Type B pancreatic cell (in vitro differentiated cells): Measurements from ENCODE around the gene DPP6. TPM values are rescaled to one million over a fixed set of nuclear protein-coding genes. Genes with fewer than 3 reads are reported as not detected.

Source experiments
- DNase-seq: peaks from one replicate; pipeline ENCODE4 v3.0.0; 2021; ENCODE audit warnings: mixed read lengths; ENCODE audit not compliant: unreplicated experiment; ENCODE audit errors: extremely low spot score
- H3K27ac Mint-ChIP-seq: 2 replicates; pipeline ENCODE4 v1.8.0; 2021; ENCODE audit warnings: mild to moderate bottlenecking, mixed read lengths
- H3K27me3 Mint-ChIP-seq: 2 replicates; pipeline ENCODE4 v1.8.0; 2021; ENCODE audit warnings: mixed read lengths
- H3K36me3 Mint-ChIP-seq: 2 replicates; pipeline ENCODE4 v1.8.0; 2021; ENCODE audit warnings: mixed read lengths
- H3K4me1 Mint-ChIP-seq: one replicate; pipeline ENCODE4 v1.8.0; 2021; ENCODE audit warnings: mixed read lengths; ENCODE audit not compliant: unreplicated experiment
- H3K4me3 Mint-ChIP-seq: 2 replicates; pipeline ENCODE4 v1.8.0; 2021; ENCODE audit warnings: mild to moderate bottlenecking, mixed read lengths
- H3K9me3 Mint-ChIP-seq: 2 replicates; pipeline ENCODE4 v1.8.0; 2021; ENCODE audit warnings: mixed read lengths
- total RNA-seq: library from RNA; stranded (reverse); gene quantifications from 2 replicates; pipeline ENCODE4 v1.2.1, GENCODE V29; 2021; ENCODE audit warnings: low replicate concordance
- TF ChIP-seq, protein P1 (sequence below): fragments of 200-600 bp; sonication (generic); conservative IDR thresholded peaks from 2 replicates; pipeline ENCODE4 v1.5.0; 2021; ENCODE audit warnings: antibody characterized with exemption, mild to moderate bottlenecking

The DPP6 gene
- total RNA-seq, 1 donor from 2014 or later: 4.1 TPM

DNA sequence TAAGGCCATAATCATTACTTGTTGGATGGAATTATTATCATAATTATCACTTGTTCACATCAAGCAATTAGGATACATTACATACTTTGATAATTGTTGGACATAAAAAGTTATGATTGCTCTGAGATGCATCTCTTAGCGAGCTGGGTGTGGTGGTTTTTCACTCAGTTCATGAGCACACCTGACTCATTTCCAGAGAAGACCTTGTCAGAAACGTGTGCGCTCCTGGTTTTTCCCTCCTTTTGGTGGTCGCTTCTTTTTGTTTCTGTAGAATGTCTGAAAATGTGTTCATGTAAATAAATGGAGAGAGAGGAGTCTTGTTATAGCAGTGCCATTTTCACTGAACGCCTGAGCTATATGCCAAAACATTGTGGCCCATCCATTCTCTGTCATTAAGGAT lies 809.4 kb downstream of the DPP6 start:
- Mint-ChIP-seq H3K36me3 (no peaks in the 10 kb centered on the region), H3K9me3 (no peaks in the 10 kb centered on the region), H3K27me3 (peaks cover 8% of the 10 kb centered on the region), H3K27ac (no peak overlapping the region), H3K4me3 (no peak overlapping the region), H3K4me1 (no peaks in the 10 kb centered on the region)
- TF ChIP-seq, protein P1, sequence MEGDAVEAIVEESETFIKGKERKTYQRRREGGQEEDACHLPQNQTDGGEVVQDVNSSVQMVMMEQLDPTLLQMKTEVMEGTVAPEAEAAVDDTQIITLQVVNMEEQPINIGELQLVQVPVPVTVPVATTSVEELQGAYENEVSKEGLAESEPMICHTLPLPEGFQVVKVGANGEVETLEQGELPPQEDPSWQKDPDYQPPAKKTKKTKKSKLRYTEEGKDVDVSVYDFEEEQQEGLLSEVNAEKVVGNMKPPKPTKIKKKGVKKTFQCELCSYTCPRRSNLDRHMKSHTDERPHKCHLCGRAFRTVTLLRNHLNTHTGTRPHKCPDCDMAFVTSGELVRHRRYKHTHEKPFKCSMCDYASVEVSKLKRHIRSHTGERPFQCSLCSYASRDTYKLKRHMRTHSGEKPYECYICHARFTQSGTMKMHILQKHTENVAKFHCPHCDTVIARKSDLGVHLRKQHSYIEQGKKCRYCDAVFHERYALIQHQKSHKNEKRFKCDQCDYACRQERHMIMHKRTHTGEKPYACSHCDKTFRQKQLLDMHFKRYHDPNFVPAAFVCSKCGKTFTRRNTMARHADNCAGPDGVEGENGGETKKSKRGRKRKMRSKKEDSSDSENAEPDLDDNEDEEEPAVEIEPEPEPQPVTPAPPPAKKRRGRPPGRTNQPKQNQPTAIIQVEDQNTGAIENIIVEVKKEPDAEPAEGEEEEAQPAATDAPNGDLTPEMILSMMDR: no peak
- DNase-seq: no peak

DNA sequence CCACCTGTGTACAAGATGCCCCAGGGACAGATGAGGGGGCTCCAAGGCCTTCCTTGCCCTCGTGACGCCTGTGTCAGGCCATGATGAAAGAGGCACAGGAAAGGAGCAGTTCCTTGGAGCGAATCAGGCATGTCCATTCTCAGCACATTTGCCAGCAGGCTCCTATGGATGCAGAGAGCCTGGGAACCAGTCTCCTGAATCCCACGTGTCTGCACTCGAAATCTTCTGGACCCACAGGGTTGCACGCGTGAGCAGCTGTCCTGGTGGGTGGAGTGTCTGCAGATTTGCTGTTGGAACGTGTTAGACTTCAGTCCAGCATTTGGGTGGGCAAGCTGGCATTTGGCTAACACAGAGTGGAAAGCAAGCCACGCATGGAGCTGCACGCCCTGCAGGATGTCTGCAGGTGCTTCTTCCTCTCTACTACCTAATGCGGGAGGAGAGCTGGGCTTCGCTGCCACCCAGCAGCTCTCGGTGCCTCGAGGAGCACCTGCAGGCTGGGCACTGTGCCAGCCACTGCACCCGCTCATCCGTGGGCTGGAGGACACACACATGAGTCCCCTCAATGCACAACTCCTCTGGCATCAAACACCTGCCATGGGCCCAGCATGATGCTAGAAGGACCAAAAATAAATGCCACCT lies 810.1 kb downstream of the DPP6 start:
- peaks cover 14% of the 10 kb centered on the region for H3K27me3 Mint-ChIP-seq
- no peaks in the 10 kb centered on the region for H3K4me1 Mint-ChIP-seq
- no peak overlapping the region for H3K4me3 Mint-ChIP-seq
- H3K36me3 Mint-ChIP-seq: no peaks in the 10 kb centered on the region
- no peak for DNase-seq
- H3K27ac Mint-ChIP-seq: no peak overlapping the region
- no peaks in the 10 kb centered on the region for H3K9me3 Mint-ChIP-seq
- TF ChIP-seq, protein P1: no peak

DNA sequence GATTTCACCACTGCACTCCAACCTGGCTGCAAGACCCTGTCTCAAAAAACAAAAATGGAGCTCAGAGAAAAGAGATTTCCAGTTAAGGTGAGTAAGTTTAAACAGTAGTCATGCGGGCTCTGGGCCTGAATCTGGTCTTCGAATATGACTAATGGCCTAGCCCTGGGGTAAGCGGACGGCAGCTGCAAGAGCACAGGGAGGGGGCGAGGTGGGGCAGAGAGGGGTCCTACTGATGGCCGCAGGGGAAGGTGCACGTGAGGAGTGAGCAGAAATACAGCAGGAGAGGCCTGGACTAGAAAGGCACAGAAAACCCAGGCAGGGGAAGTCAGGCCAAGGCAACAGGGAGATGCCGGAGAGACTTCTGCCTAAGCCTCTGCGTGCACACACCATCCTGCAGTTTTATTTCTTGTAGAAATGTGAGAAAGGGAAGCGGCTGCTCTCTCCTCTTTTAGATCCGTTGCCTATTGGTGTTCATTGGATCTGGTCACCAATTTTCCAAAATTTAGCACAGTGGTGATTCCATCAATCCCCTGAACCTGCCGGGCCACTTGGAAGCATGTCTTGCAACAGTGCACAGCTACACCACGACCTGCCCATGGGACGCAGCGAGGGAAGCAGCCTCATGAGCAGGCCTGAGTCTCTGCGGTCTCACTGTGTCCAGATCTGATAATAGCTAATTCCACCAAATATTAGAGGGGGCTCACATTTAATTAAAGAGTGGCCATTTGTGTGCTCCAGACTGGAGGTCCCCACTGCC lies 811.7 kb downstream of the DPP6 start:
- Mint-ChIP-seq H3K36me3 (no peaks in the 10 kb centered on the region), H3K9me3 (no peaks in the 10 kb centered on the region), H3K4me3 (no peak overlapping the region), H3K27ac (no peak overlapping the region), H3K27me3 (peaks cover 29% of the 10 kb centered on the region), H3K4me1 (peaks cover 4% of the 10 kb centered on the region)
- TF ChIP-seq, protein P1: no peak
- DNase-seq: no peak

DNA sequence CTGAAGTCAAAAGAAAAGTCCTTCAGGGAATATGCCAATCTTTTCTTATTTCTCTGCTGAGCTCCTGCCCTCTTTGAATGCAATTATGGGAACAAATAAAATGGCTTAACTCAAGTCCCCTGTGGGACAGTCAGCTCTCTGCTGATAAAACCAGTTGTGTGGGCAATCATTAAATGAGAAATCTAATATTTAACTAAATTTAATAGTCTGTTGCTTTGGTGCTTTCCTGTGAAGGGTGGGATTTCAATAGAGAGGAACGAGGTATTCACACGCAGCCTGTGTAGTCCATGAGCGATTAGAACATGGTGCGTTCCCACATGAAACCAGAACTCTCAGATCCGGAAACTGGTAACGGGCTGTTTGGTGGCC lies 812.3 kb downstream of the DPP6 start:
- Mint-ChIP-seq H3K4me1 (peaks cover 6% of the 10 kb centered on the region), H3K27ac (no peak overlapping the region), H3K36me3 (no peaks in the 10 kb centered on the region), H3K27me3 (peaks cover 33% of the 10 kb centered on the region), H3K9me3 (no peaks in the 10 kb centered on the region), H3K4me3 (no peak overlapping the region)
- TF ChIP-seq, protein P1: no peak
- DNase-seq: no peak

DNA sequence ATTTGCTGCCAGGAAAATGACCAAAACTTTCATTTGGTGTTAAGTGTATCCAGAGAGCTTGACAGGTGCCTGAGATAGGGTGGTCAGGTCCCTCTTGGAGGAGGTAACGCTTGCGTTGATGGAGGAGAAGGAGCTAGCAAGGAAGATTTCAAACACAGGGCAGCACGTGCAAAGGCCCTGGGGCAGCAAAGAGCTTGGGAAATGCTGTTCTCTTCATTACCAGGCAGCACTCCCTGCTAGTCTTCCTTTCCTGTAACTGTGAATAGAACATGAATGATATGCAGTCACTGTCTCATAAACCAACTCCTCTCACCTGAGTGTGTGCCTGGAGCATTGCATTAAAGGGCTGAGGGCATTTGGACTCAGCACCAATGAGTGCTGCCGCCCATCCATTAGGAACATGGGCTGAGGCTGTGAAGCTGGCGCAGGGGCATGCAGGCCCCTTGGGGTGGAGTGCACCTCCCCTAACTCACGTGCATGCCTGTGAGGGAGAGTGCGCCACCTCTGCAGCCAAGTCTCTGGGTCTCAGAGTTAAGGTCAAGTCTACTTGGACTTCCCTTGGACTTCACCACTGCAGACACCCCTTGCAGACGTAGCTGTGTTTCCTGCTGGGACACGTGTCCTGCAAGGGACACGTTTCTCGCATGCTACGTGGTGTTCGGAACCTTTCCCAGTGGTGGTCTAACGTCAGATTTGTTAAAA lies 813.9 kb downstream of the DPP6 start:
- DNase-seq: no peak
- no peak overlapping the region for H3K4me3 Mint-ChIP-seq
- no peaks in the 10 kb centered on the region for H3K9me3 Mint-ChIP-seq
- TF ChIP-seq, protein P1: no peak
- peaks cover 35% of the 10 kb centered on the region for H3K27me3 Mint-ChIP-seq
- no peaks in the 10 kb centered on the region for H3K36me3 Mint-ChIP-seq
- H3K27ac Mint-ChIP-seq: no peak overlapping the region
- peaks cover 6% of the 10 kb centered on the region for H3K4me1 Mint-ChIP-seq
